Stimulated activated CD4-positive, alpha-beta T cell treated with anti-CD3 and anti-CD28 coated beads, Interleukin-4, amount 100 ng/mL, for 48 hours (primary cell): ENCODE results near the gene GFM1.
"Not testable (repeated sequence)": the region's sequence is repeated elsewhere in the genome, so short reads cannot be mapped to it uniquely, and the experiment has no call there.

ENCODE experiments used
- DNase-seq, 2 donors: peaks; one replicate each; pipeline ENCODE4 v3.0.0-alpha.2; 2020; ENCODE audit warnings: low read depth in 2 of 2

The GFM1 gene

DNA sequence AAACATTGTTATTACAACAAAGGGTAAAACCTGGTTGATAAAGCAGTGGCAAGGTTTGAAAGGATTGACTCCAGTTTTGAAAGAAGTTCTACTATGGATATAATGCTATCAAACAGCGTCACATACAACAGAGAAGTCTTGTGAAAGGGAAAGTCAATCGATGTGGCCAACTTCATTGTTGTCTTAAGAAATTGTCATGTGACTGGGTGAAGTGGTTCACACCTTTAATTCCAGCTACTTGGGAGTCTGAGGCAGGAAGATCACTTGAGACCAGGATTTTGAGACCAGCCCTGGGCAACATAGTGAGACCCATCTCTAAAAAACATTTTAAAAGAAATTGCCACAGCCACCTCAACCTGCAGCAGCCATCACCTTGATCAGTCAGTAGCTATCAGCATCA lies 34.4 kb downstream of the GFM1 start:
- no peak for DNase-seq

DNA sequence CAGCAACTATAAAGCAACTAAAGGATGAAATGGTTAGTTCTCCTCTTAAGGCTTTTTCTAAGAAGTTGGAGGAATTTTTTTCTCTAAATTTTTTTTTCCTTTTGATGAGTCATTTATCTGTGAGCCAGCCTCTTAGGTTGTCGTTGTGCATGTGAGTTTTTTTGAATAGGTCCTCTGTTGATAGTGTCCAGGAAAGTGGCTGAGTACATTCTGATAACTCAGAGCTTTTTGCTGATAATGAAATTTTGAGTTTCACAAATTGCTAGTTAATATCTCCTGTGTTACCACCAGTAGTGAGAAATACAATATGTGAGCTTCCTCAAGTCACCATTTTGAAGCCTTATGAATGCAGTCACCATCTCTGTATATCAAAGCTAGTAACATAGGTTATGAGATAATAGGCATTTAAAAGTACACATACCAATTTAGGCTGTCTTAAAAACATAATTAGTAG lies 35.2 kb downstream of the GFM1 start:
- no peak for DNase-seq

DNA sequence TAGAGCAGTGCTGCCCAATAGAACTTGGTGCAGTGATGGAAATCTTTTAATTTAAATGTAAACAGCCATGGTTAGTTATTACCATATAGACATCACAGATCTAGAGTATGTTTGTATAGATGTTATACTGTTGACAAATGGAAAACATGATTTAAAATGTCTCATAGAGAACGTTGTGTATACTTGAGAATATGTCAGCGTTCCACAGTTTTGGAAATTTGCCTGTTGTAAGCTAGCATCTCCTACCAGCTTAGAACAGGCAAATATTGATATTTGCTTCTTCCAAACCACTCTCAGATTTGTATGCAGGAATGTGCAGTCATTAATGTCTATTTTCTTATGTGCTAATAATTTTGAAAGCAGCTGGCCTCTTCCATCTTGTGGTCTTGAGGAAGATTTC lies 36.5 kb downstream of the GFM1 start:
- DNase-seq = no peak

DNA sequence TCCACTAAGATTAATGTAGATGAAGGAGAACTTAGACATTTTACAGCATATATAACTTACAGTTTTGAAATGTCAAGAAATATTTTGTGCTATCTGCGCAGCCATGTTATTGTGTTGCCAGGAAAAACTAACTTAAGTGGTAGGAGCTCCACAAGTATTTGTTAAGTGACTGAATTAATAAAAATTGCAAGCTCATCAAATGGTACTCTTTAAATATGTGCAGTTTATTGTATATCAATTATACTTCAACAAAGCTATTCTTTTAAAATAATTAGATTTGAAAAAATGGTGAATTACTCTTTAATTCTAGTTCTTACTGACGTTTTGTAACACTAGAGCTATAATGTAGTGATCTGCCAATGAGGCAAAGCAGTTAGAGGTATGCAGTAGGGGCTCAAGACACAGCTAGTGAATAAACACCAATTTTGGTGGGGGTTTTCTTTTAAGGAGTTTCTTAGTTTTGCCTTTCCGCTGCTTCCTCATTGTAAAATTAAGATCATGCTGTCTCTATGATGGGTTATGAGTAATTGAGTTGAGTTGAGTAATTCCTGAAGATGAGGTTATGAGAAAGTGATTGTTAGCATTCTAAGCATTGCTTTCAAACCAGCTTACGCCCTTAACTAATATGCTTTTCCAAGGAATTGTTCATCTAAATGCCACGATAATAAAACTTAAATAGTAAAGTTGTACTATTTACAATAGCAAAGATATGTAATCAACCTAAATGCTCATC lies 39.1 kb downstream of the GFM1 start:
- no peak for DNase-seq

DNA sequence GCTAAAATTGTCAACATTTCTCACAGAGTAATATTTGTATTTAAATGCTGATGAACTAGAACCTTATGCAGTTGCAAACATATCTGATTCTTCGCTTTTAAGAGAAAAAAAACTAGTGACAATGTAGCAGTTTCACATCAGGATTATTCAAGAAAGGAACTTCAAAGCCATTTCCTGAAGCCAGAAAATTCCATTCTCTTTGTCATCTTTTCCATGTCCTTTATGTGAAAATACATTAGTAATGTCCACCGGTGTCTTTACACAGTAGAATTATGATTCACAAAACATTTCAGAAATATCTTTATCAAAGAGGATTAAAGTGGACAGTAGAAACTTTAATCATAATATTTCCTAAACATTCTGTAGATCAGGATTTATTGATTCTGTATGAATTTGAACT lies 40.8 kb downstream of the GFM1 start:
- no peak for DNase-seq

DNA sequence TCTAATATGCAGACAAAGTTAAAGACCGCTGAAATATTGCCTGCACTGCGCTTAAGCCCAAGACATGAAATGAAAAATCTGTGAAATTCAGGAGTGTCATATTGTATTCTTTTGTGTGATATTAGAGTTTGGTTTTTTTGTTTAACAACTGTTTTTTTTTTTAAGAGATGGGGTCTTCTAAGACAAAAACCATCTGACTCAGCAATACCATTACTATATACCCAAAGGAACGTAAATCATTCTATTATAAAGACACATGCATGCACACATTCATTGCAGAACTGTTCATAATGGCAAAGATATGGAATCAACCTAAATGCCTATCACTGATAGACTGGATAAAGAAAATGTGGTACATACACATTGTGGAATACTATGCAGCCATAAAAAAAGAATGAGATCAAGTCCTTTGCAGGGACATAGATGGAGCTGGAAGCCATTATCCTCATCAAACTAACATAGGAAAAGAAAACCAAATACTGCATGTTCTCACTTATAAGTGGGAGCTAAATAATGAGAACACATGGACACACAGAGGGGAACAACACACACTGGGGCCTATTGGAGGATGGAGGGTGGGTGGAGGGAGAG lies 49.6 kb downstream of the GFM1 start:
- DNase-seq = not testable (repeated sequence)

DNA sequence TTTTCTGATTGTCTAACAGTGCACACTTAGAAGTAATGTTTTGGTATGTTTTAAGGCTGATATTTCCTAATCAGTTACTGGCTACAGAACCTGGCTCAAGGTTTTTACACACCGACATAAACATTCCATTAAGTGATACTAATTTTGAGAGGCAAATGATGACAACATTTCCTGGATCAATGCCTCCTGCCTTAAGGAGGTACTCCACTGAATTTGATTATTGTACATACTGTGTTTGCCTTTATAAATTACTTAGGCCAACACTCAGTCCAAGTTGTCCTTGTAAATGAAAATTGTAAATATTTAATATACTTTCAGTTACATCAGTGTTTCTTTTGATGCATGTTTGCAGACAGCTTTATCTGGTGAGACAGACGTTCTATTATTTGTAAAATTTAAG lies 52.3 kb downstream of the GFM1 start:
- no peak for DNase-seq

DNA sequence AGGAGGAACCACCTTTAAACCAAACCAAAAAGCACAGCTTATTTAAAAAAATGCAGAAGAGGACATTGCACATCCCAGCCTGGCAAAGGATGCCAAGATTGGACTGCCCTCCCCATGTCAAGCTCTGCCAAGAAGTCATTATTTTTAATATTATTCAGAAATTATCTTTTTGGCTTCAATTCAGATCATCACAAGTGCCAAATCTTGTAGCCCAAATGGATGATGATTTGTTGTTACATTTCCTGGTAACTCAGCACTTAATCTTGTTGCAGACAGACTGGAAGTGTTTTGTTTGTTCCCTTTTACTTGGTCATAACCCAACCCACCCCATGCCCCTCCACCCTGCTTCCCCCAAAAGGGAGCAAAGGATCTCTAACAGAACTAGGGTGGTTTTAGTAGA lies 56.2 kb downstream of the GFM1 start:
- no peak for DNase-seq

DNA sequence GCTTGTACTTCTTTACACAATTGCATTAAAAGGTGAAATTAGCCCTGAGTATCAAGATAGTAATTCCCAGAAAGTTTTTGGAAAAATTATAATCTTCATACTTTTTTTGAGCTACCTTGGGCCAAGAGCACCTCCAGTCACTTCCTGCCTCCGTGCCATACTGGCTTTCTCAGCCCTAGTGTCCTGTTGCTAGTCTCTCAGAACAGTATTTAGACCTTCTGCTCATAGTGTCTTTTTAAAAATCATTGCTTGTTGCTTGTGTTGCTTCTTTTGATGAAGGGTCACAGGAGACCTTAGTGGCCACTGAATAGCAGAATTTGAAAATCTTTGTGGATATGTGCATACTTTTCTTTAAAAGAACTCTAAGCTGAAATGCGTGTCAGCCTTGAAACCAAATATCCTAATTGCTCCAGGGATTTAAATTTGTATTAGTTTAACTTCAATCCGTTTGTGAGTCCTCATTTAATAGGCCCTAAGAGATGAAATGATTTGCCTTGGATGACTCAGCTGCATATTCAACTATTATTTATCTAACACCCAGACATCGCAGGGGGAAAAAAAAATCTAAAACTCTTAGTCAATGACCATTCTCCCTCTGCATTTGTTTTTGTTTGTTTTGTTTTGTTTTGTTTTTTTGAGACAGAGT lies 57.2 kb downstream of the GFM1 start:
- DNase-seq = no peak

DNA sequence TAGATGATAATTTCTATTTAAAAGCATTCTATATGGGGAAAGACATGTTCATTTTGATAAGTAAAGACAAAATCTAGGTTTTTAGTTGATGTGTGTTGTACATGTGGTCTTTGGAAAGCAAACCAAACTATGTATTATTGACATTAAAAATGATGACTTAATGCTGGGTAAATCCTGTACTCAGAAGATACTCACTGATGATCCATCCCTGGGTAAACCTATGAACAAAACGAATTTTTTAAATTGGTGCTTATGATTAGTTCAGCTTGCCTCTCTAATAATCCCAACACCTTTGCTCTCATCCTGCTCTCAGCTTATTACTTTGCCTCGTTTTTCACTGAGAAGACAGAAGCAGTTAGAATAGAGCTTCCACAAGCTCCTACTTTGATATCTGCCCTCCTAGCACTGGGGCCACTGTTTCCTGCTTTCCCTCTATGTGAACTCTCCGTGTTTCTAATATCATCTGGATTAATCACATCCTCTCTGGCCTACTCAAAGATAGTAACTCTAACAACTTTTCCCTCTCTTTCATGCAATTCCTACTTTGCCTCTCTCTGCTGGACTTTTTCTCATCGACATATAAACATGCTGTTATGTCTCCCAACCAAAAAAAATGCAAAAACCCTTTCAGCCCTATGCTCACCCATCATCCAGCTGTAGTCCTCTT lies 58.6 kb downstream of the GFM1 start:
- no peak for DNase-seq

DNA sequence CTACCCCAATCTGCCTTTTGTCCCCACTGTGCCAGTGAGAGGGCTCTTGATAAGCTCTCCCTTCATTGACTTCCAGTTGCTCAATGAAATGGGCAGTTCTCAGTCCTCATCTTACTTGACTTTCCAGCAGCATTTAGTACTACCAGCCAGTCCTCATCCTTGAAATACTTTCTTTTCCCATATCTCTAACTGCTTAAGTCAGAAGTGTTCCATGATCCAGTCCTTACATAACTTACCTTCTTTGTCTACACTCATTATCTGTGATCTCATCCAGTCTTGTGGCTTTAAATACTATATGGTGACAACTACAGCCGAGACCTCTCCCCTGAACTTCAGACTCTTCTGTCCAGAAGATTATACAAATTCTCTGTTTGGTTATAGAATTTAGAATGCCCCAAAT lies 59.2 kb downstream of the GFM1 start:
- no peak for DNase-seq

DNA sequence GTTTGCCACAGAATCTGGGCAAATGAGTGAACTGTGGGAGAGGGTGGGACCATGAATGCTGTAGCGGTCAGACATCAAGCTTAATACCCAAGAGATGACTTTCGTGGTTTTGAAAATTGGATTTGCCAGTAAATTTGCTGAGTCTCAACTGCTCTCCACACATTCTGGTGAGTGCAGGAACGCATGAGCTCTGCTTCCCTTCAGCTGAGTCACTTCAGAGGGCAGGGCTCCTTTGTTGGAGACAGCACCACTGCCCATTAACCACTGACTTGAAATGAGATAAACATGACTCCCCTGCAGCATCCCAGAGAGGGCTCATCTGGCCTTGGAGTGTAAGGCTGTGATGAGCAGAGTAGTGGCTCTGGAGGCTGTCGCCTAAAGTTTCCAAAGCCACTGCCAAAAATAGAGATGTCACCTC lies 65.3 kb downstream of the GFM1 start:
- no peak for DNase-seq

DNA sequence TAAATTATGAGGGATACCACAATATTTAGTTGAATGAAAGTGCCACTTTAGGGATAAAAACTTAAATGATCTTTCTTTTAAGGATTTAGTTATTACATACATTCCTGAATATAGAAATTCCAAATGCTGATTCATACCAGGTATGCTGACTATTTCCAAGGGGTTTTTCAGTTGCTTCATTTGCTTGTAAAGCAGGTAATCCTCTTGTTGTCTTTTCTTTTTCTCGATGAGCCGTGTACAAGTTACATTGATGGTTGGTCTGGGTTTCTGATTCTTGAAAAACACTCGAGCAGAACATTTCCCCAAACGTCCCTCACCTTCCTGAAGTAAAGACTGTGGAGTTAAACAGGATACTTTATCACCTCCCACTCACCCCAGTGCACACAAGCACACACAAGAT lies 66.3 kb downstream of the GFM1 start:
- DNase-seq = no peak

DNA sequence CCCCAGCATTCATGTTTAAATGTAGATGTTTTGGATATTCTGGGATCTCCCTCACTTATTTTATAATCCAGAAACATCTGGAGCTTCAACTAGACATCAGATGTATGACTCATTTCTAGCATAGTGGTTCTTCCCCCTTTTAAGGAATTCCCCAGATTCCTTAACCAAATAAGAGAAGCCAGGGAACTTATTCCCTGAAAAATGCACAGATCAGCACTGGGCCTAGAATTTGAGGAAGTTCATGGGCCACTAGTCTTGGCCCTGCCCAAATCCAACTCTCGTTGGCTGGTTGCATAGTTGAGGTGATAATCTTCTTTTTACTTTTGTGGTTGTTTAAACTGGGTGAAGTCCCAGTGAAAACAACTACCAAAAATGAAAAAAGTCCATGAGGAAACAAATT lies 67.6 kb downstream of the GFM1 start:
- no peak for DNase-seq

DNA sequence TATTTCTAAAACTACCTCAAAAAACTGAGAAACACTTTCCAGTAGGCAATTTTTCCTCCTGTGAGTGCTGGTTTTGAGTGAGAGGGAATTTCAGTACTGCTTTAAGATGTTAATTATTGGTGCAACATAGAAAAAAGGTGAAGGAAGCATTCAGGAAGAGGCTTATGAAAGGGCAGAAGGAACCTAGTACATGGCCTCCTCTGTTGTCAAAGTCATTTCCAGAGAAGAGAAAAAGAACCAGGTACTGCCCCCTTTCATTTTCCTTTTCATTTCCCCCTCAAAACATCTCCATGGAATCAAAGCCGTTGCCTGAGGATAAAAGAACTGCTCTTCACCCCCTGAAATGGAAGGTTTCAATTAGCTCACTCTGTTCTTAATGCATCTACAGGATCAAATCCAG lies 68.1 kb downstream of the GFM1 start:
- DNase-seq = no peak

DNA sequence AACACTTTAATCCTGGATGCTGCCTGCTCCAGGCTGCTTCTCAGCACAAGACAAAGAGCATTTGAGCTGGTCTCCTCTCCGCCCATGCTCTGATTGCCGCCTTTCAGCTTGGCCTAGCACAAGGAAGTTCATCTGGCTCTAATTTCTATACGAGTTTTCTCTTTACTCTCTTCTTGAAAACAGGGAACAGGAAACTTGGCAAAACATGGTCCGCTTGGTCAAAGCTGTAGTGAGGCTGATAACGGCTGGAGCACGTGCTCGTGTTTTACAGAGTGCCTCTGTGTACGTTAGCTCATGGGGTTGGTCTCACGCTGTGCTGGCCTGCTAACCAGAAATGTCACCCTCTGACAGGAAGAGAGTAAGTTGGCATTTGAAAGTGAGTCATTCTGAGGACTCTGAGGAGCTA lies 68.8 kb downstream of the GFM1 start:
- no peak for DNase-seq

DNA sequence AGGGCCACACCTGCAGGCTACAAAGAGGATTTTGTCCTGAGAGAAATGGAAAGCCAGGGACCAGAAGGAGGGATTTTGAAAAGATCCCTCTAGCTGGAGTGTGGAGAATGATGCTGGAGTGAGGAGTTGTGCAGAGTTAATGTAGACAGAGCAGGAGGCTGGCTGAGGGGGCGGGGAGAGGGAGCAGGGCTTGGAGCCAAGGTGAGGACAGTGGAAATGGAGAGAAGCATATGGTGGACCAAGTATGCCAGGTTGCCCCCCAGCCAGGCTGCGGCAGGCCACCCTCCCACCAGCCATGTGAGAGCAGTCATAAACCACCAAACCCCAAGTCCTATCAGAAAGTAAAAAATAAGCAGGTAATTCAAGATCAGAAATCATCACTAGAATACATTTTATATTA lies 73.2 kb downstream of the GFM1 start:
- DNase-seq = no peak

DNA sequence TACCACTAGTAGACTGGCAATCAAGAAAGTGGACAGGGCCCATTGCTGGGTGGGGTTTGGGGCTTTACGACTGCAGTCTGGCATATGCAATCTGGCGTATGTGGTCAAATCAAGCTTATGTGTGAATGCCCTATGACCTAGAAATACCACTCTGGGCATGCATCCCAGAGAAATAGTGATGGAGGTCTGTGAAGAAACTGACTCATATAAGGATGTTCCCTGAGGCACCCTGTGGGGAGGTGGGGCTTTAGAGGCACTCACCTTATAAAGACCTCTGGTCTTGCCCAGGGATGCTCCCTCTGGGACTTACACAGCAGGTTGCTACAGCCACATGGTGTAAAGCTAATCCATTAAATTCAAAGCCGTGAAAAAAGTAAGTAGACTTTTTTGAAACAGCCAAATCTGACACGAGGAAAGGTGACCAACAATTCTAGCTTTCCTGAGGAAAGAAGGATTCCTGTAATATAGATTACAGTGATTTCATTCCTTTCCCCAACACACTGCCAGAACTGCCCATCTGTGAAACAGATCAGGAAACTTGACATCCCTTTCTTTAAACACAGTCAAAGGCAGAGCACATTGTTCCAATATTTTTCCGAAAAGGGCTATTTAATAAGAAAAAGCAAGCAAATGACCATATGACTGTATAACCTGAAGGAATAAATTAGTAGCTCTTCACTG lies 74.3 kb downstream of the GFM1 start:
- no peak for DNase-seq

DNA sequence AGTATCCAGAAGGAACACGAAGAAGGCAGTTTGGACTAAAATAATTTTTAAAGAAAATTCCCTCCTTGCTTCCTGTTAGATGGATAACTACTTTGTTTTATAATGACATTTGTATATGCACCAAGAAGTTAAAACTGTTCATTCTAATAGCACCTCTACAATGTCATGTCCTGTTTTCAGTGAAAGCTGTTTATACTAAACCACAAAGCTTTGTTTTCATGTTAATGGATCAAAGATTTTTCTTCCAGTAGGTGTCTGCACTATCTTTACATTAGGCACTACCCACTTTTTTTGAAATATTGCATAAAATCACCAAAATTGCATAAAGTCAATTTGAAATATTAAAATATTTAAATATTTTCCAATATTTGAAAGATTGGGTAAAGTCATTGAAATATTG lies 77.8 kb downstream of the GFM1 start:
- no peak for DNase-seq

DNA sequence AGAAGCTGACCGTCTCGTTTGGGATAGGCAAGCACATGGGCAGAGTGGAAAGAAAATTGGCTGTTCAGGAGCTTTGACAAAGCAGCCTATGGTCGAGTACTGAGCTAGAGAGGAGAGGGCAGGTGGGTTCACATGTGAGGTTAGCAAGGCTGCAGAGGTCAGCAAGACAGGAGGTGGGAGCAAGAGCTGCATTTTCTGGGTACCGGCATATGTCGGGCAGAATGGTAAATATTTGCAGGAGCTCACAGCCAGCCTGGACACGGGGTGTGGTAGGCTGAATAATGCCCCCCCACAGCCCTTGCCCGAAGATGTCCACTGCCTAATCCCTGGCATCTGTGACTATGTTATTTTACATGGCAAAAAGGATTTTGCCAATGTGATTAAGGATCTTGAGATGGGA lies 79.7 kb downstream of the GFM1 start:
- DNase-seq = no peak

DNA sequence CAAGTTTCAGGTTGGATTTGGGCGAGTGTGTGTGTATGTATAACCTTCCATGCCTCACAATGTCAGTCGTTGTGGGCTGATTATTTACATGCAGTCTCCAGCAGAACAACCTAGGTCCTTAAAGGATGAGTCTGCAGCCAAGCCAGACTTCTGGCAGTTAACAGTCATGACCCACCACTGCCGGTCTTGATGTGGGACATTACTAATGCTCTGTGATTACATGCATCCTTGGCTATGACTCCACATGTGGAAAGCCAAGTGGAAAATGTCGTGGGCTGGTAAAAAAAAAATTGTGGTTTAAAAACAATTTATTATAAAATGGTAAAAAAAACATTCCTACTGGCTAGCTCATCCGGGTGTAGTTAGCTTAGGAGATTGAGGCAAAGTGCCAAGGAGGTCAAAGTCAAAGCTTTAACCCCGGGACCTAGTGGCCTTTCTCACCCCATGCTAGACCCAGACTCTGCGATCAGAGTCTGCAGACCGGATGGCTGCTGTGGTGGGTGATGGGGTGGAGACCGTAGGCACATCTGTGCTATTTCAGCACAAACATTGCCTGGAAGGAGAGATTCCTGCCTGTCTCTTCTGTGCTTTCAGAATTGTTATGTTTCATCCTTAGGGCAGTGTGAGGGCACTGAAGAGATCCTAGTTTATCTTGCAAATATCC lies 81.2 kb downstream of the GFM1 start:
- no peak for DNase-seq
